Left ventricle myocardium inferior (tissue), 1 donor: ENCODE results near the gene CALHM6. TPM values are rescaled to one million over a fixed set of nuclear protein-coding genes. Genes with fewer than 3 reads are reported as not detected.

Experiments used
- DNase-seq: peaks from one replicate; pipeline ENCODE4 v3.0.0-alpha.2; 2020
- H3K27ac ChIP-seq: fragments of 200-600 bp; replicated peaks from 2 replicates; pipeline ENCODE4 v1.8.0; 2021
- H3K27me3 ChIP-seq: fragments of 200-600 bp; 2 replicates; pipeline ENCODE4 v1.8.0; 2021; ENCODE audit warnings: low read depth
- H3K36me3 ChIP-seq: fragments of 200-600 bp; 2 replicates; pipeline ENCODE4 v1.8.0; 2021
- H3K4me1 ChIP-seq: fragments of 200-600 bp; 2 replicates; pipeline ENCODE4 v1.8.0; 2021
- H3K4me3 ChIP-seq: fragments of 200-600 bp; 2 replicates; pipeline ENCODE4 v1.8.0; 2021; ENCODE audit warnings: mild to moderate bottlenecking, moderate library complexity
- H3K9me3 ChIP-seq: fragments of 200-600 bp; replicated peaks from 2 replicates; pipeline ENCODE4 v1.8.0; 2021
- CTCF ChIP-seq: fragments of 200-600 bp; IDR thresholded peaks from 2 replicates; pipeline ENCODE4 v1.8.0; 2021; ENCODE audit warnings: antibody characterized with exemption, mild to moderate bottlenecking, borderline replicate concordance
- intact Hi-C: fragments of 100-400 bp; cut with micrococcal nuclease; formaldehyde crosslinking; loops from one replicate; pipeline ENCODE4 v1.11.0; 2022
- total RNA-seq: library from RNA; stranded (reverse); fragmentation: NEBNext Ultra II Directional; extraction: Animal tissue kit (Norgen Biotek cat#: 25700); gene quantifications from one replicate; pipeline ENCODE4 v1.2.1, GENCODE V29; 2021
- donor health status: DM: no; HTN: yes; CAD: no; lungs with severe emphysema.

CALHM6 gene
- total RNA-seq, 1 donor from 2014 or later, result 1.7 TPM

- DNase-seq, result no peak
- intact Hi-C loops, result no loop called here
- peaks cover 42% of the 10 kb centered on the region for H3K36me3 ChIP-seq
- no peak for TF ChIP-seq CTCF
- H3K27ac ChIP-seq, result no peak overlapping the region
- H3K4me3 ChIP-seq, result no peak overlapping the region
- H3K9me3 ChIP-seq, result no peaks in the 10 kb centered on the region
- no peaks in the 10 kb centered on the region for H3K4me1 ChIP-seq
- H3K27me3 ChIP-seq, result no peaks in the 10 kb centered on the region
These were observed 29.1 kb upstream of the CALHM6 start for GRCh38 chr6:116431964-116432595.

GRCh38 chr6:116433206-116433712 is 27.9 kb upstream of the CALHM6 start:
- no peak for DNase-seq
- Histone ChIP-seq H3K4me3 (no peak overlapping the region), H3K4me1 (no peaks in the 10 kb centered on the region), H3K9me3 (no peaks in the 10 kb centered on the region), H3K36me3 (peaks cover 31% of the 10 kb centered on the region), H3K27me3 (no peaks in the 10 kb centered on the region), H3K27ac (no peak overlapping the region)
- intact Hi-C loops, result no loop called here
- TF ChIP-seq CTCF, result no peak

GRCh38 chr6:116434056-116434725 is 27.0 kb upstream of the CALHM6 start:
- Histone ChIP-seq H3K36me3 (peaks cover 22% of the 10 kb centered on the region), H3K27ac (no peak overlapping the region), H3K4me1 (peaks cover 8% of the 10 kb centered on the region), H3K9me3 (no peaks in the 10 kb centered on the region), H3K27me3 (no peaks in the 10 kb centered on the region), H3K4me3 (no peak overlapping the region)
- DNase-seq, result no peak
- intact Hi-C loops, result no loop called here
- TF ChIP-seq CTCF, result no peak

- DNase-seq, result no peak
- no peaks in the 10 kb centered on the region for H3K9me3 ChIP-seq
- H3K36me3 ChIP-seq, result peaks cover 13% of the 10 kb centered on the region
- no peak overlapping the region for H3K4me3 ChIP-seq
- peaks cover 9% of the 10 kb centered on the region for H3K4me1 ChIP-seq
- intact Hi-C loops, result no loop called here
- no peak for TF ChIP-seq CTCF
- H3K27ac ChIP-seq, result no peak overlapping the region
- no peaks in the 10 kb centered on the region for H3K27me3 ChIP-seq
These were observed 24.6 kb upstream of the CALHM6 start for GRCh38 chr6:116436586-116436985.

- H3K4me1 ChIP-seq, result peaks cover 9% of the 10 kb centered on the region
- H3K27me3 ChIP-seq, result no peaks in the 10 kb centered on the region
- H3K9me3 ChIP-seq, result no peaks in the 10 kb centered on the region
- no peak for TF ChIP-seq CTCF
- H3K36me3 ChIP-seq, result peaks cover 11% of the 10 kb centered on the region
- no peak overlapping the region for H3K27ac ChIP-seq
- H3K4me3 ChIP-seq, result no peak overlapping the region
- no peak for DNase-seq
- intact Hi-C loops, result no loop called here
These were observed 23.5 kb upstream of the CALHM6 start for GRCh38 chr6:116437656-116438055.
